GM12892 (cell line): Measurements from ENCODE around the gene KRT33B.

Source experiments
- DNase-seq: peaks from one replicate; pipeline ENCODE4 v3.0.0; 2011; ENCODE audit not compliant: insufficient read length
- FAIRE-seq: peaks from 2 replicates; lab custom pipeline; 2011; peaks lifted over from hg19 to GRCh38; lab: Jason Lieb, UNC
- POLR2A ChIP-seq: IDR thresholded peaks from 2 replicates; pipeline ENCODE4 v1.6.1; 2011; ENCODE audit warnings: low read depth, low read length, control low read depth
- POLR2AphosphoS5 ChIP-seq: IDR thresholded peaks from 2 replicates; pipeline ENCODE4 v1.6.1; 2011; ENCODE audit warnings: low read depth, low read length, control low read depth
- TAF1 ChIP-seq: IDR thresholded peaks from 2 replicates; pipeline ENCODE4 v1.6.1; 2011; ENCODE audit warnings: low read depth, mild to moderate bottlenecking, control low read depth, low read length, borderline replicate concordance

Gene KRT33B

GRCh38 chr17:41315814-41316445, 53.7 kb downstream of the KRT33B start:
- DNase-seq (no peak), FAIRE-seq (no peak)
- no peak for TF ChIP-seq POLR2AphosphoS5
- no peak for TF ChIP-seq POLR2A
- no peak for TF ChIP-seq TAF1

DNA sequence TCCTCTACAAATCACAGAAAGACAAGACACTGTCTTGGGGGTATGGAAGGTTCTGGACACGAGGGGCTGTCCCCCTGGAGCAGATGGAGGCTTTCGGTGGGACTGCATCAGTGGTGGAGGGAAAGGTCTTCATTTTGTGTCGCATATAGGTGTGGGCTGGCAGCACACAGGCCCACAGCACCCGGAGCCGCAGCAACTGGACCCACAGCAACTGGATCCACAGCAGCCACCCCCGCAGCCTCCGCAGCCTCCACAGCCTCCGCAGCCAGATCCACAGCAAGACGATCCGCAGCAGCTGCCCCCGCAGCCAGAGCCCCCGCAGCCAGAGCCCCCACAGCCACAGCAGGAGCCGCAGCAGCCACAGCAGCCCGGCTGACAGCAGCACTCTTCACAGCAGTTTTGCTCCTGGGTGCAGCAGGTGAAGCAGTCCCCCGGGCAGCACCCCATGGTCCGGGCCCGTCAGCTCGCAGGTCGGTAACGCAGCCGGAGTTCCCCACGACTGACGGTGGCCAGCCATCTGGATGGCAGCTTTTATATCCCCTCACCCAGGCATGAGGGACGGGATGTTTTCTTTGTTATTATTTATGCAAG, 54.3 kb downstream of the KRT33B start, which contains the start of gene KRTAP17-1:
TSS of gene KRTAP17-1 (minus strand) at position 507 of the 591 bp plus-strand sequence. CDS start at position 447, 60 bp downstream.
- DNase-seq (no peak), FAIRE-seq (no peak)
- TF ChIP-seq TAF1, result no peak
